Measurements from ENCODE around the gene FHIT.

DNA sequence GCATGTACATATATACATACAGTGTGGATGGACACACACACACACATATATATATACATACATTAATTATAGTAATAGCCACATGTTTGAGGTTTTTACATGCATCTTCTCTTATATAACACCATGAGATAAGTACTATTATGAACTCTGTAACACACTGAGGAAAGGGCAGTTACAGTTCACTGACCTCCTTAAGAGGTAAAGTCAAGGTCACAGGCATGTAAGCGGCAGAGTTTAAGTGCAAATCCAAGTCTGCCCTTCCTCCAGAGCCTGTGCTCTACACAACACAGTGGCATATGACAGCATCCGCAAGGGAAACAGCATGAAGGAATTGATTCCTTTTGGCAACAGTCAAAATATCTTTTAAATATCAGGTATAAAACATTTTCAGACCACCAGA, 26.4 kb downstream of the FHIT start:
- TF ChIP-seq, protein P1, sequence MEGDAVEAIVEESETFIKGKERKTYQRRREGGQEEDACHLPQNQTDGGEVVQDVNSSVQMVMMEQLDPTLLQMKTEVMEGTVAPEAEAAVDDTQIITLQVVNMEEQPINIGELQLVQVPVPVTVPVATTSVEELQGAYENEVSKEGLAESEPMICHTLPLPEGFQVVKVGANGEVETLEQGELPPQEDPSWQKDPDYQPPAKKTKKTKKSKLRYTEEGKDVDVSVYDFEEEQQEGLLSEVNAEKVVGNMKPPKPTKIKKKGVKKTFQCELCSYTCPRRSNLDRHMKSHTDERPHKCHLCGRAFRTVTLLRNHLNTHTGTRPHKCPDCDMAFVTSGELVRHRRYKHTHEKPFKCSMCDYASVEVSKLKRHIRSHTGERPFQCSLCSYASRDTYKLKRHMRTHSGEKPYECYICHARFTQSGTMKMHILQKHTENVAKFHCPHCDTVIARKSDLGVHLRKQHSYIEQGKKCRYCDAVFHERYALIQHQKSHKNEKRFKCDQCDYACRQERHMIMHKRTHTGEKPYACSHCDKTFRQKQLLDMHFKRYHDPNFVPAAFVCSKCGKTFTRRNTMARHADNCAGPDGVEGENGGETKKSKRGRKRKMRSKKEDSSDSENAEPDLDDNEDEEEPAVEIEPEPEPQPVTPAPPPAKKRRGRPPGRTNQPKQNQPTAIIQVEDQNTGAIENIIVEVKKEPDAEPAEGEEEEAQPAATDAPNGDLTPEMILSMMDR (IDR thresholded peaks at IDR 0.05), result no peak
- no peak for TF ChIP-seq POLR2AphosphoS5 (IDR thresholded peaks at IDR 0.05)
- no peak for TF ChIP-seq EP300 (IDR thresholded peaks at IDR 0.05)
- no peak for TF ChIP-seq POLR2A (IDR thresholded peaks at IDR 0.05)
